ENCODE results near the gene APBA2.

- TF ChIP-seq, protein P1, sequence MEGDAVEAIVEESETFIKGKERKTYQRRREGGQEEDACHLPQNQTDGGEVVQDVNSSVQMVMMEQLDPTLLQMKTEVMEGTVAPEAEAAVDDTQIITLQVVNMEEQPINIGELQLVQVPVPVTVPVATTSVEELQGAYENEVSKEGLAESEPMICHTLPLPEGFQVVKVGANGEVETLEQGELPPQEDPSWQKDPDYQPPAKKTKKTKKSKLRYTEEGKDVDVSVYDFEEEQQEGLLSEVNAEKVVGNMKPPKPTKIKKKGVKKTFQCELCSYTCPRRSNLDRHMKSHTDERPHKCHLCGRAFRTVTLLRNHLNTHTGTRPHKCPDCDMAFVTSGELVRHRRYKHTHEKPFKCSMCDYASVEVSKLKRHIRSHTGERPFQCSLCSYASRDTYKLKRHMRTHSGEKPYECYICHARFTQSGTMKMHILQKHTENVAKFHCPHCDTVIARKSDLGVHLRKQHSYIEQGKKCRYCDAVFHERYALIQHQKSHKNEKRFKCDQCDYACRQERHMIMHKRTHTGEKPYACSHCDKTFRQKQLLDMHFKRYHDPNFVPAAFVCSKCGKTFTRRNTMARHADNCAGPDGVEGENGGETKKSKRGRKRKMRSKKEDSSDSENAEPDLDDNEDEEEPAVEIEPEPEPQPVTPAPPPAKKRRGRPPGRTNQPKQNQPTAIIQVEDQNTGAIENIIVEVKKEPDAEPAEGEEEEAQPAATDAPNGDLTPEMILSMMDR (IDR thresholded peaks at IDR 0.05): no peak
- no peak for TF ChIP-seq EZH2 (IDR thresholded peaks at IDR 0.05)
- TF ChIP-seq EZH2phosphoT487 (IDR thresholded peaks at IDR 0.05): no peak
Measured at GRCh38 chr15:28861031-28861534, 24.7 kb upstream of the APBA2 start.
